A673 (cell line): Measurements from ENCODE around the gene NOP16.

Source experiments
- CTCF ChIP-seq: fragments of 300-800, 200-600 bp; sonication (generic); conservative IDR thresholded peaks from 2 replicates; pipeline ENCODE4 v1.5.1; 2017; ENCODE audit warnings: low read depth, mild to moderate bottlenecking, antibody characterized with exemption, low read length, moderate library complexity, mixed read lengths
- EZH2 ChIP-seq: fragments of 200-600 bp; sonication (generic); IDR thresholded peaks from 2 replicates; pipeline ENCODE4 v1.6.1; 2017; ENCODE audit warnings: borderline replicate concordance, low read depth, mild to moderate bottlenecking, mixed read lengths, antibody characterized with exemption, low read length; ENCODE audit not compliant: poor library complexity, severe bottlenecking

DNA sequence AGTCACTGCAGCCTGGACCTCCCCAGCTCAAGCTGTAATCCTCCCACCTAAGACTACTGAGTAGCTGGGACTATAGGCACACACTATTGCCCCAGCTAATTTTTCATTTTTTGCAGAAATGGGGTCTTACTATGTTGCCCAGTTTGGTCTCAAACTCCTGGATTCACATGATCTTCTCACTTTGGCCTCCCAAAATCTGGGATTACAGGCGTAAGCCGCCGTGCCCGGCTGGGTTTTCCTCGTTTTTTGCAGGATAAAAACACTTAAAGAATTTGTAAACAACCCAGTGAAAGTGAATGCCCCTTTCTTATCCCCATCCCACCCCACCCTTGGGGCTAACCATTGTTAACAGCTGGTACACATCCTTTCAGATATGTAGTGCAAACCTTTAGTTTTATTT, 20.2 kb upstream of the NOP16 start:
- TF ChIP-seq EZH2 (no peak), CTCF (no peak)
